H54 (cell line): Measurements from ENCODE around the gene TSC2.
"Not testable (repeated sequence)": the region's sequence is repeated elsewhere in the genome, so short reads cannot be mapped to it uniquely, and the experiment has no call there.

ENCODE experiments used
- DNase-seq: peaks from one replicate; pipeline ENCODE4 v3.0.0; 2011; ENCODE audit warnings: low spot score, mixed read lengths; ENCODE audit not compliant: insufficient read length
- FAIRE-seq: peaks from 3 replicates; lab custom pipeline; 2011; peaks lifted over from hg19 to GRCh38; lab: Jason Lieb, UNC
- POLR2A ChIP-seq: IDR thresholded peaks from 2 replicates; pipeline ENCODE4 v1.6.1; 2011; ENCODE audit warnings: low read depth, mild to moderate bottlenecking, low read length

The TSC2 gene

DNA sequence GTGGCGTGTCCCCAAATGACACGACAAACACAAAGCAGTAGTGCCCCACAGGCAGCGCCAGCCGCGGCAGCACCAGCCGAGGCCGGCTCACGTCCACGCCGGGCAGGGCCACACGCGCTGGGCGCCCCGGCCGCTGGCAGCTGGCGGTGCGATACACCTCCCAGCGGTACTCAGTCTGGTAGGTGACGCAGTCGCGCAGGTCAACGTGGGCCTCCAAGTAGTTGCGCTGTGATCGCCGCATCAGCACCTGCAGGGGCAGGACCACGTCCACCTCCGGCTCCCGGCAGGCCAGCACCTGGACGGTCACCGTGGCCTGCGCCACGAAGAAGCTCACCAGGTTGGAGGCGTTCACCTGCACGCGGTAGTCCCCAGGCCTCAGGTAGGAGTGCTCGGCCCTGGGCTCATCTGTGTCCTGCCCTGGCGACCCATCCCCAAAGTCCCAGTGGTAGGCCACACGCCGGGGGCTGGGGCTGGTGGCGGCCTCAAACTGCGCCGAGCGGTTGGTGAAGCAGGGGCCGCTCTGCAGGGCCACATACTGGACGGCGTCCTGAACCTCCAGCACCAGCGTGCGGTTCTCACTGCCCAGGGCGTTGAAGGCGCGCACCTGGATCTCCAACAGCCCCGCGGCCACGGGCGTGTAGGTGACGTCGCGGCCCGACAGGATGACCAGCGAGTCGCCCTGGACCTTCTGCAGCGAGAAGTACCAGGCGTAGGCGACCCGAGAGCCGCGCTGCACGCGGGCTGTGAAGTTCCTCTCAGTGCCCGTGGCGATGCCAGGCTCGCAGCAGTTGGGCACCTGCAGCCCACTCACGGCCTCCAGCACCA lies 60.9 kb downstream of the TSC2 start:
- DNase-seq, FAIRE-seq: not testable (repeated sequence)

DNA sequence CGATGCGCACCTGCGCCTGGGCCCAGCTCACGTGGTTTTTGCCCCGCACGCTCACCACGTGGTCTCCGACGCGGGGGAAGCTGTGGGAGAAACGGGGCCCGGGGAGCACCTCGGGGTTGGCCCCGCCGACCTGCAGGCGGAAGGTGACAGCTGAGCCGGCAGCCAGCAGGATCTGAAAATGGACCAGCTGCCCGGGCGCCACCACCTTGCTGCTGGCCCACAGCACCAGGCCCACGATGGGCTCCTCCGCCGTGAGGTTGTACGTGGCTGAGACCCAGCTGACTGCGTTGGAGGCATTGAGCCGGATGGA lies 61.4 kb downstream of the TSC2 start:
- FAIRE-seq, DNase-seq: not testable (repeated sequence)

DNA sequence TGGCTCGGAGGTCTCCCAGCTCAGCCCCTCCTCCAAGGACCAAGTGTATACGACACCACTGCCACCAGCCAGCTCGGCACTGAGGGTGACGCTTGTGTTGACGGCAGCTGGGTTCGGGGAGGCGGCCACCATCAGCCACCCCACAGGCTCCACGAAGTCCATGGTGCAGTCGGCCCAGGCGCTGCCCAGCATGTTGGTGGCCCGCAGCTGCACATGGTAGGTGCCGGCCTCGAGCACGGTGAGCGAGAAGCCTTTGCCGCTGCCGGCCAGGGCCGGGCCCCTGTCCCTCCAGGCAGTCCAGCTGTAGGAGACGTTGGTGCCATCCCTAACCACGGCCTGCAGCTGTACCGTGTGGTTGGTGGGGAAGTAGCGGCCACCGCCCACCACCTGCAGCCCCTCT lies 62.1 kb downstream of the TSC2 start:
- FAIRE-seq, DNase-seq: not testable (repeated sequence)

DNA sequence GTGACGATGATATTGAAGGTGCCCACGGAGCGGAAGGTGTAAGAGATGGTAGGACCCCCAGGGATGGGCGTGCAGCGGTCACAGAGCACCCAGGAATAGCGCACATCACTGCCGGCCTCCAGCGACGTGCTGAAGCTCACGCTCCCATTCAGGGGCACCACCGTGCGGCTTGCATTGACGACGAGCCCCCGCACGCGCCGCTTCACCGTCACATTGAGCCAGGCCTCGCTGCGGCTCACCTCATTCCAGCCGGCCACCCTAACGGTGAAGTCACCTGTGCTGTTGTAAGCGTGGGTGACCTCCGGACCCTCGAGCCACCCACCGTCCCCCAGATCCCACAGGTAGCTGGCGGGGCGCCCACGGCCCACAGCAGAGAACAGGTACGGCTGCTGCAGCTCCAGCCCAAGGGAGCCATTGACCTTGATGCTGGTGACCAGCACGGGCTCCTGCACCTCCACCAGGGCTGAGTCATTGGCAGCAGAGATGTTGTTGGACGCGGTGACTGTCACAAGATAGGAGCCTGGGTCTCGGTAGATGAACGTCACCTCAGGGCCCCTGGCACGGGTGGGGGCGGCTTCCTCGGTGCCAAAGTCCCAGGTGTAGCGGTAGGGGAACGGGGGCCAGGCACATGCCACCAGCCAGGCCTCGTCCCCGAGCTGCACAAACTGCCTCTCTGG lies 62.7 kb downstream of the TSC2 start:
- not testable (repeated sequence) for DNase-seq, FAIRE-seq

DNA sequence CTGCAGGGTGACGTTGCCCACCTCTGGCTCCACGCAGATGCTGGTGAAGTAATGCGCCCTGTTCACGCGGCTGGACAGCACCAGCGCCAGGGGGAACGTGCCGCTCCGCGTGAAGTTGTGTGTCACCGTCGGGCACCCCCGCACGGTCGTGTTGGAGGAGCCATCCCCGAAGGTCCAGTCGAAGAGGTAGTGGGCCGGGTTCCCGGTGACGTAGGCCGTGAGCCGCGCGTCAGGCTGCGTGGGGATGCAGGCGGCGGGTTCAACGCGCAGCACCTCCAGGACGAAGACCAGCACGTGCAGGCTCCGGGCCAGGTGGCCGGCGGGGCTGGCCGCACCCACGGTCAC lies 63.2 kb downstream of the TSC2 start:
- FAIRE-seq: not testable (repeated sequence)

DNA sequence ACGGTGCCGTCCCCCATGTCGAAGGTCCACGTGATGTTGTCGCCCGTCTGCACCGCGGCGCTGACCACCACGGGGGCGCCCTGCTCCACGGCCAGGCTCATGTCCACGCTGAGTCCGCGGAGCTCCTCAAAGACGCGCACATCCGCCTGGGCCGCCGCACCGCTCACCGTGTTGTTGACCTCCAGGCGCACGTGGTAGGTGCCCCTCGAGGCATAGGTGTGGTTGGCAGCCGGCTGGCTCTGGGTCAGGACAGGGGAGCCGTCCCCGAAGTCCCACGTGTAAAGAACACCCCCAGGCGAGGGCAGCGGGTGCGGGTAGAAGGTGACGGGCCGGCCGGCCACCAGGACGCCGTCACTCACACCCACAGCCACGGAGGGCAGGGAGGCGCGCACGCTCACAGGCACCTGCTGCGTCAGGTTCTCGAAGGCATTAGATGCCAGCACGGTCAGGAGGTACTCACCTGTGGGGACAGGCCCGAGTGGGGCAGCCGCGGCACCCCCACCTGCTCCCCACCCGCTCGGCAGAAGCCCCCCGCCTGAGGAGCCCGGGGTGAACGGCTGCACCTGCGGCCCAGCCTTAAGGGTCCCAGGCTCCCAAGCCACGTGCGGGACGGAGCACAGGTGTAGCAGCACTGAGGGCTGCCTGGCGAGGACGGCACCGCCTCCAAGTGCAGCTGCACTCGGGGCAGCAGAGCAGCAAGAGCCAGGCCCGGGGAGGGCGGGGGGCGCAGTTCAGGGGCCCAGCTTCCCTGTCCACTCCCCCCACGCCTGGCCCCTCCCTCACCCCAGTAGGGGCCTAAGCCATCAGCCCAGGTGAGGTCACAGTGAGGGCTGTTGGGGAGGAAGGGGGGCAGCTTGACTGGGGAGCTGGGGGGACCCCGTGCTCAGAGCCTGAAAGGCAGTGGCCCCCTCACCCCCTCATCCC lies 63.9 kb downstream of the TSC2 start:
- DNase-seq, FAIRE-seq: not testable (repeated sequence)

More for the DNA sequence above, 63.2 kb downstream of the TSC2 start:
- not testable (repeated sequence) for DNase-seq

DNA sequence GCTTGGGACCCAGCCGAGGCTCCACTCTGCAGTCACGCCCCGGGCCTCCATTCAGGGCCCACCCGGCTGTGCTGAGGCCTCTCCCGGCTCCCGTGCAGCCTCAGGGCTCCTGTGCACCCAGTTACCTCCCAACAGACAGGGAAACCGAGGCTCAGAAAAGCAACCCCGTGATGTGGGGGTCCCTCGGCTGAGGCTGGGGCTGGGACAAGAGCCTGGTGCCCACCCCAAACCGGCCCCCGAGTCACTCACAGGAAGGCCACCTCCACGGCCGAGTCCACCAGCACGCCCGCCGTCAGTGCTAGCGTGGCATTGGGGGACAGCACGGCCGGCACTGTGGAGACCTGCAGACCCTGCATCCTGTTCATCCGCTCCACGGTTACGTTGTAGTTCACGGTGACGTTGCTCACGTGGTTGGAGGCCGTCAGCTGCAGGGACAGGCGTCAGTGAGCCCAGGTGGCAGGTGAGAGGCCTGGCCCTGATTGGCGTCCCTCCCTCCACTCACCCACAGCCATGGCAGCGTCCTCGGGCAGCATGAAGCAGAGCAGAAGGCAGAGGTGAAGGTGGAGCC lies 64.8 kb downstream of the TSC2 start:
- FAIRE-seq, DNase-seq: not testable (repeated sequence)

DNA sequence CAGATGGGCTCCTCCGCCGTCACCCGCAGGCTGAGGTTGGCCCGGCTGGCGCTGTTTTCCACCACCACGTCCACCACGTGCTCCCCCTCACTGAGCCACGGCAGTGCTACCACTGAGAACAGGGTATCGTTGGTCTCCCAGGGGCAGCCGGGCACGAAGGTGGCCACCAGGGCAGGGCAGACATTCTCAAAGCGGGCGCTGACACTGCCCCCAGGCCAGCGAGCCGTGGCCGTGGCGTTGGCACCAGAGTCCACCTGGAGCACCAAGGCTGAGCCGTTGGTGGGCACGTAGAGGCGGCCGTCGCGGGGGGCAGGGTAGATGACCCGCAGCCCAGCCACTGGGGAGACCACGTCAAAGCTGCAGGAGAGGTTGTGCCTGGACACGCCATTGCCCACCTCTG lies 66.4 kb downstream of the TSC2 start:
- DNase-seq, FAIRE-seq: not testable (repeated sequence)

DNA sequence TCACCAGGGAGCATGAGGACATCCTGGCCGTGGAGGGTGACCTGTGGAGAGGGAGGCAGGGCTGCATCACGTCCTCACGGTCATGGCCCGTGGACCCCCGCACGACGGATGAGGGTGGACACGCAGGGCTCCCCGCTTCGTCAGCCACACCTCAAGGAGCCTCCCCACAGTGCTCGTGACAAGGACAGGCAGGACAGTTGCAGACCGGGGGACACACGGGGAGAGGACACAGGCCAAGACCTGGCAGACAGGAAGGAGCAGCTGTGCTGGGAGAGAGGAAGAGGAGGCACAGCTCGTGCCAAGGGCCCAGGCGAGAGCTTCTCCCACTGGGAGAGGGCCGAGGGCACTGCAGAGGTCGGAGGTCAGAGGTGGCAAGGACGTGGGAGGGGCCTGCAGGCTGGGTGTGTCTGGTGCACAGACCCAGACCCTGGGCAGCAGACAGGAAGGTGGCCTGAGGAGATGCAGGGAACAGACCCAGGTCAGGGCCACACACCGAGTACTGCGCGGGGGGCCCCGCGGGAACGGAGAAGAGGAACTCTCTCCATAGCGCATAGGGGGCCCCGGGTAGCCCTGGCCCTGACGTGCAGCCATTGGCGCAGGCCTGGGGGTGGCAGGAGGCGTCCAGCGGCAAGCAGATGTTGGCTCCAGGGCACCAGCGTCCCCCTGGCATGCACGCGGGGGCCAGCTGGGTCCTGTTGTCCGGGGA lies 67.3 kb downstream of the TSC2 start:
- FAIRE-seq, DNase-seq: not testable (repeated sequence)

DNA sequence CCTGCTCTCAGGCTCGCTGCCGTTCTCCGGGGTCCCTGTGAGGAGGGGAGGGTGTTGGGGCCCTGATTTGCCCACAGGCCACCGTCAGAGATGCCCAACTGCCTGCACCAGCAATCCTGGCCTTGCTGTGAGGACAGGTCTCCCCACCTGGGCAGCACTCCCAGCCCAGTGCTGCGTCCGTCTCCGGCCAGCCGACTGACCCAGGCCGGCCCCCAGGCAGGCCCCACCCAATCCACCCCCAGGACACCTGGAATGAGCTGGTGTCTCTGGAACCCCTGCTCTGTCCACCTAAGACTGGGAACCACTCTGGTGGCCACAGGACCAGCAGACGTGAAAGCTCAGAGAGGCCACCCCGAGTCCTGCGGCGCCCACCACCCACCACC lies 67.8 kb downstream of the TSC2 start:
- no peak for TF ChIP-seq POLR2A
- no peak for FAIRE-seq
- no peak for DNase-seq

DNA sequence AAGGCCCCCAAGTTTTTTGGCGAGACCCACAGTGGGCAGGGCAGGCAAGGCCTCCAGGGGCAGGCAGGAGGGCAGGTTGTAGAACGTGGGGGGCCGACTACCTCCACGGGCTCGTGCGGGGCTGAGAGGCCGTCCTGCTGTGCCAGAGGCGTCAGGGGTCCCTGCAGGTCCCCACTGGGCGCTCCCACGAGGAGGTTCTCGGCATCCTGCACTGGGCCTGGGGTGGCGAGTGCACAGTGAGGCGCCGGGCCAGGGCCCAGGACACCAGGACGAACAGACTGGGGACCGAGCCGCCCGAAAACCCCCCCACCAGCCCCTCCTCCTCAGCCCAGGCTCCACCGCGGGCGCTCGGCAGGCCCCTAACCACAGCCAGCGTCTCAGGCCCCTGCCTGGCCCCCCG lies 68.6 kb downstream of the TSC2 start:
- DNase-seq: not testable (repeated sequence)

DNA sequence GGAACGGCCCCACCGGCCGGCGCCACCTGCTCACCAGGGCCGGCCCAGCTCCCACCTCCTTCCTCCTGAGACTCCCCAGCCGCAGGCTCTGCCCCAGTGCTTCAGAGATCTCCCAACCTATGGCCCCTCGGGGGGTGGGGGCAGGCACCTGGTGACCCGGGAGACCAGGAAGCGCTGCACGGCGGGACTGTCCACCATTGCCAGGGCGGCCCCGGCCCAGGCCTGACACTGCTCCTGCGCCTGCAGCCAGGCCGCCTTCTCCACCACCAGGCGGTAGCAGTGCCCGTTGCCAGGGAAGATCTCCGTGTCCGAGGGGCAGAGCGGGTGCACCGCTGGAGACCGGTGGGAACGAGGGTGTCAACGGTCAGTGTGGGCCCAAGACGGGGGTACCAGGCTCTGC lies 69.6 kb downstream of the TSC2 start:
- DNase-seq, FAIRE-seq: not testable (repeated sequence)

More for the DNA sequence above, 68.6 kb downstream of the TSC2 start:
- FAIRE-seq: not testable (repeated sequence)

DNA sequence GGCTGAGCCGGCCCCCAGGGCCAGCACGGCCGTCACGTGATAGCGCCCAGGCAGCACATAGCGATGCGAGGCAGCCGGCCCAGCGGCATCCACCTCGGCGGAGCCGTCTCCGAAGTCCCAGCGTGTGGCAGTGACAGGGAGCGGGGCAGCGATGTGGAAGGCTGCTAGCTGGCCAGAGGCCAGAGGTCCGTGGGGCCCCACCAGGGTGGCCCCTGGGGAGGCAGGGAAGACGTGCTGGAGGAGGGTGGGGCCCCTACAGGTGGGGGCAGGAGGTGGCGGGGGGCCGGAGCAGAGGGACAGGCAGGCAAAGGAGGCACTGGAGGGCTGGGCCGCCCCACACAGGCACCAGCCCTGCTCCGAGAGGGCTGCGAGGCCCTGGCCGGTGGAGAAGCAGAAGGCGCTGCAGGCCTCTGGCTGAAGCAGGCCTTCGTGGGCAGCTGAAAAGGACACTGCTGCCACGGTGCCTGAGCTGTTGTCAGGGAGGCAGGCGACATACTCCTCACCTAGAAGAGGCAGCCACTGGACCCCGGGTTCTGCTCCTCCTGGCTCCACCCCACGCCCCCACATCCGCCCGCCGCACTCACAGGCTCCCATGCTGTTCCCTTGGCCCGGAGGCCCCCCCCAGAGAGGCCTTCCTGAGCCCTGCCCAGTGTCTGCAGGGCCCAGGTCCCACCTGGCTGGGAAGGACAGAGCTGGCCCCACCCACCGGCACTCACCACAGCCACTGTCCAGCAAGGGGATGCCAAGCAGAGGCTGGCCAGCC lies 70.4 kb downstream of the TSC2 start:
- not testable (repeated sequence) for DNase-seq, FAIRE-seq

DNA sequence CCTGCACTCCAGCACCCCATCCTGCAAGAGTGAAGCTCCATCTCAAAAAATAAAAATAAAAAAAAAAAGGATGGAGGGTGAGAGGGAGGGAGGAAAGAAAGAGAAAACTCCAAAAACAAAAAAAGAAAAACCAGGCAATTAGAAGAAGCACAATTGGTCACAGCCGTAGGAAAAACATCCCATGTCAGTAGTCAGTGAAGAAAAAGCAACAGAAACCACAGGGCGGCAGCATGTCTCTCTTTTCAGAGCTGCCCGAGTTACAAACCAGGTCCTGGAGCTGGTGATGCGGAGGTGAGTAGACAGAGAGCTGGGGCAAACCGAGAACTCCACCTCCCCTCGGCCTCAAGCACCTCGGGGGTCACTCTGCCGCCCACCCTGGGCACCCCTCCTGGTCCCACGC lies 73.5 kb downstream of the TSC2 start:
- FAIRE-seq, DNase-seq: not testable (repeated sequence)
